Dermis microvascular lymphatic vessel endothelial cell (primary cell): Measurements from ENCODE around the gene KCNS1. TPM values are rescaled to one million over a fixed set of nuclear protein-coding genes. Genes with fewer than 3 reads are reported as not detected.

Experiments used
- DNase-seq, 2 donors: peaks; one replicate each; pipeline versions ENCODE4 v3.0.0 to v3.0.0-alpha.2; 2010; ENCODE audit warnings: low read depth in 2 of 2
- total RNA-seq: library from RNA; depleted of rRNA; stranded (reverse); fragments of >200 nt; gene quantifications from 2 replicates; pipeline ENCODE4 v1.2.1, GENCODE V29; 2014

KCNS1 gene
- total RNA-seq, 1 donor from 2014 or later, result under 0.01 TPM

GRCh38 chr20:45109634-45110033 is 8.7 kb upstream of the KCNS1 start:
- no peak for DNase-seq

- DNase-seq, result no peak
Observed at GRCh38 chr20:45105317-45105716, 4.4 kb upstream of the KCNS1 start.

- DNase-seq, result peak in 1 of 2 donors; percentile 79
Observed at GRCh38 chr20:45104786-45105185, 3.9 kb upstream of the KCNS1 start.

- DNase-seq, result no peak
Observed at GRCh38 chr20:45103072-45103471, 2.1 kb upstream of the KCNS1 start.

- DNase-seq, result no peak
Observed at GRCh38 chr20:45101333-45101850, 465 bp upstream of the KCNS1 start.

- peak in 1 of 2 donors; percentile 43 for DNase-seq
Observed at GRCh38 chr20:45098103-45098773, 2.7 kb downstream of the KCNS1 start.

GRCh38 chr20:45097485-45098102 is 3.3 kb downstream of the KCNS1 start:
- peak in 1 of 2 donors; percentile 69 for DNase-seq

- no peak for DNase-seq
Observed at GRCh38 chr20:45096781-45097180, 4.1 kb downstream of the KCNS1 start.

GRCh38 chr20:45095805-45096238 is 5.1 kb downstream of the KCNS1 start:
- peak; percentile 37 to 61 for DNase-seq

GRCh38 chr20:45094864-45095574 is 5.9 kb downstream of the KCNS1 start:
- DNase-seq, result no peak

- DNase-seq, result no peak
Observed at GRCh38 chr20:45094201-45094600, 6.7 kb downstream of the KCNS1 start.

- no peak for DNase-seq
Observed at GRCh38 chr20:45092898-45093297, 8.0 kb downstream of the KCNS1 start.

- no peak for DNase-seq
Observed at GRCh38 chr20:45091366-45091765, 9.6 kb downstream of the KCNS1 start.

GRCh38 chr20:45090481-45090880 is 10.4 kb downstream of the KCNS1 start:
- DNase-seq, result no peak

- DNase-seq, result no peak
Observed at GRCh38 chr20:45088247-45088646, 12.7 kb downstream of the KCNS1 start.

GRCh38 chr20:45087814-45088213 is 13.1 kb downstream of the KCNS1 start:
- DNase-seq, result no peak

GRCh38 chr20:45087097-45087790 is 13.7 kb downstream of the KCNS1 start:
- DNase-seq, result no peak

GRCh38 chr20:45085867-45086266 is 15.1 kb downstream of the KCNS1 start:
- DNase-seq, result no peak

- DNase-seq, result no peak
Observed at GRCh38 chr20:45085289-45085688, 15.6 kb downstream of the KCNS1 start.

GRCh38 chr20:45083127-45083526 is 17.8 kb downstream of the KCNS1 start:
- DNase-seq, result no peak

- DNase-seq, result no peak
Observed at GRCh38 chr20:45082468-45082867, 18.5 kb downstream of the KCNS1 start.
